ENCODE results near the gene DLL4.

The DLL4 gene

GRCh38 chr15:40928821-40929659 lies at the start of gene DLL4:
Gene DLL4, plus strand, starts transcription at chr15:40929340. Its CDS starts 329 bp downstream, at chr15:40929669.
- TF ChIP-seq, protein P1, sequence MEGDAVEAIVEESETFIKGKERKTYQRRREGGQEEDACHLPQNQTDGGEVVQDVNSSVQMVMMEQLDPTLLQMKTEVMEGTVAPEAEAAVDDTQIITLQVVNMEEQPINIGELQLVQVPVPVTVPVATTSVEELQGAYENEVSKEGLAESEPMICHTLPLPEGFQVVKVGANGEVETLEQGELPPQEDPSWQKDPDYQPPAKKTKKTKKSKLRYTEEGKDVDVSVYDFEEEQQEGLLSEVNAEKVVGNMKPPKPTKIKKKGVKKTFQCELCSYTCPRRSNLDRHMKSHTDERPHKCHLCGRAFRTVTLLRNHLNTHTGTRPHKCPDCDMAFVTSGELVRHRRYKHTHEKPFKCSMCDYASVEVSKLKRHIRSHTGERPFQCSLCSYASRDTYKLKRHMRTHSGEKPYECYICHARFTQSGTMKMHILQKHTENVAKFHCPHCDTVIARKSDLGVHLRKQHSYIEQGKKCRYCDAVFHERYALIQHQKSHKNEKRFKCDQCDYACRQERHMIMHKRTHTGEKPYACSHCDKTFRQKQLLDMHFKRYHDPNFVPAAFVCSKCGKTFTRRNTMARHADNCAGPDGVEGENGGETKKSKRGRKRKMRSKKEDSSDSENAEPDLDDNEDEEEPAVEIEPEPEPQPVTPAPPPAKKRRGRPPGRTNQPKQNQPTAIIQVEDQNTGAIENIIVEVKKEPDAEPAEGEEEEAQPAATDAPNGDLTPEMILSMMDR (IDR thresholded peaks at IDR 0.05; ENCODE audit: low read depth, low read length, poor library complexity, severe bottlenecking) = no peak
- TF ChIP-seq EZH2phosphoT487 (IDR thresholded peaks at IDR 0.05; ENCODE audit: borderline replicate concordance, low read length) = peak; percentile 98
- Histone ChIP-seq H3F3A (ENCODE audit: control insufficient read depth, insufficient read depth) (no peaks in the 10 kb centered on the region), H3K4me2 (ENCODE audit: low read length) (peak within 1 kb of the TSS; percentile 74), H3K27ac (ENCODE audit: low read depth, low read length) (no peak within 1 kb of the TSS), H3K79me2 (ENCODE audit: control insufficient read depth, low read length) (no peaks in the 10 kb centered on the region), H3K9me2 (replicated peaks; ENCODE audit: control insufficient read depth, low read length) (no peaks in the 10 kb centered on the region), H3K9me3 (ENCODE audit: control insufficient read depth, insufficient read depth, low read length) (no peaks in the 10 kb centered on the region), H3K4me3 (ENCODE audit: low read length) (peak within 1 kb of the TSS; percentile 55), H3K27me3 (ENCODE audit: control insufficient read depth, low read length) (peaks cover 74% of the 10 kb centered on the region), H4K20me1 (ENCODE audit: control insufficient read depth, insufficient read depth, low read depth, low read length) (no peaks in the 10 kb centered on the region; the same call in 1 of the 2 replicates), H3K4me1 (ENCODE audit: control insufficient read depth, low read length) (peaks cover 57% of the 10 kb centered on the region), H3K36me3 (ENCODE audit: control insufficient read depth, low read length) (no peaks in the 10 kb centered on the region)

DNA sequence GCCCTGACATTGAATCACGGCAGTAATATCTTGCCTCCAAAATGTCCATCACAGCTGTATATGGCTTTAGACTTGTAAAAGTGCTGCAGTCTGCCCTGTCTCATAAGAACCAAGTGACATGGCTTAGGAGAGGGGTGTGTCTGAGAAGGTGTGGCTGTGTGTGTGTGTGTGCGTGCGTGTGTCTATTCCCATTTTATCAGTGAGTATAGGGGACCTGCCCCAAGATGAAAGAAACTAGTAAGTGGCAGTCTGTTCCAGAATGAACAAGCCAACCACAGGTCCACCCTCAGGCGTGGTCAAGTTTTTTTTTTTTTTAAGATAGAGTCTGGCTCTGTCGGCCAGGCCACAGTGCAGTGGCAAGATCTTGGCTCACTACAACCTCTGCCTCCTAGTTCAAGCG lies 49.5 kb upstream of the DLL4 start:
- Histone ChIP-seq H3K4me3 (ENCODE audit: low read length) (no peak overlapping the region), H3K4me2 (ENCODE audit: low read length) (no peak overlapping the region), H3K4me1 (ENCODE audit: control insufficient read depth, low read length) (peaks cover 3% of the 10 kb centered on the region), H3K9me3 (ENCODE audit: control insufficient read depth, insufficient read depth, low read length) (no peaks in the 10 kb centered on the region), H3K27me3 (ENCODE audit: control insufficient read depth, low read length) (no peaks in the 10 kb centered on the region), H3K79me2 (ENCODE audit: control insufficient read depth, low read length) (no peaks in the 10 kb centered on the region), H4K20me1 (ENCODE audit: control insufficient read depth, insufficient read depth, low read depth, low read length) (no peaks in the 10 kb centered on the region), H3K27ac (ENCODE audit: low read depth, low read length) (no peak overlapping the region), H3F3A (ENCODE audit: control insufficient read depth, insufficient read depth) (no peaks in the 10 kb centered on the region), H3K36me3 (ENCODE audit: control insufficient read depth, low read length) (no peaks in the 10 kb centered on the region), H3K9me2 (replicated peaks; ENCODE audit: control insufficient read depth, low read length) (no peaks in the 10 kb centered on the region)
- no peak for TF ChIP-seq EZH2phosphoT487 (IDR thresholded peaks at IDR 0.05; ENCODE audit: borderline replicate concordance, low read length)
- TF ChIP-seq, protein P1 (IDR thresholded peaks at IDR 0.05; ENCODE audit: low read depth, low read length, poor library complexity, severe bottlenecking) = no peak

GRCh38 chr15:40881351-40881750 lies 47.8 kb upstream of the DLL4 start:
- TF ChIP-seq EZH2phosphoT487 (IDR thresholded peaks at IDR 0.05; ENCODE audit: borderline replicate concordance, low read length) = no peak
- TF ChIP-seq, protein P1 (IDR thresholded peaks at IDR 0.05; ENCODE audit: low read depth, low read length, poor library complexity, severe bottlenecking) = no peak

More at GRCh38 chr15:40881351-40881750, 47.8 kb upstream of the DLL4 start:
- no peaks in the 10 kb centered on the region for H3K27me3 ChIP-seq (ENCODE audit: control insufficient read depth, low read length)
- H3K27ac ChIP-seq (ENCODE audit: low read depth, low read length) = no peak overlapping the region
- H3K4me1 ChIP-seq (ENCODE audit: control insufficient read depth, low read length) = no peaks in the 10 kb centered on the region
- H3K4me2 ChIP-seq (ENCODE audit: low read length) = no peak overlapping the region
- H3F3A ChIP-seq (ENCODE audit: control insufficient read depth, insufficient read depth) = no peaks in the 10 kb centered on the region
- H3K4me3 ChIP-seq (ENCODE audit: low read length) = no peak overlapping the region
- no peaks in the 10 kb centered on the region for H3K79me2 ChIP-seq (ENCODE audit: control insufficient read depth, low read length)
- no peaks in the 10 kb centered on the region for H3K9me2 ChIP-seq (replicated peaks; ENCODE audit: control insufficient read depth, low read length)
- H4K20me1 ChIP-seq (ENCODE audit: control insufficient read depth, insufficient read depth, low read depth, low read length) = no peaks in the 10 kb centered on the region
- H3K9me3 ChIP-seq (ENCODE audit: control insufficient read depth, insufficient read depth, low read length) = no peaks in the 10 kb centered on the region
- H3K36me3 ChIP-seq (ENCODE audit: control insufficient read depth, low read length) = no peaks in the 10 kb centered on the region
